GM12878 (cell line): ENCODE measurements around the gene BCAS4. TPM values are rescaled to one million over a fixed set of nuclear protein-coding genes. Genes with fewer than 3 reads are reported as not detected.
A peak's percentile ranks its signal among the peaks of the same experiment; 100 is the strongest.

Source experiments
- ATAC-seq: fragments of 200-7000 bp; cut with Tn5 transposase; 3 replicates; pipeline ENCODE4 v1.9.1; 2020; ENCODE audit warnings: mild to moderate bottlenecking, moderate library complexity
- BruUV-seq: library from RNA; stranded (reverse); fragments of 400-500 nt; replicated peaks from 2 replicates; lab custom pipeline; 2021; lab: Mats Ljungman, UMichigan
- CTCF ChIA-PET: fragments of 300-600 bp; sonication (Branson Sonifier 250); formaldehyde crosslinking; extraction: SDS; loops from one replicate; lab custom pipeline; 2021; ENCODE audit warnings: inconsistent platforms; lab: Yijun Ruan, JAX
- POLR2A ChIA-PET: fragments of 350-600 bp; formaldehyde crosslinking; extraction: SDS; loops from one replicate; lab custom pipeline; 2021; ENCODE audit warnings: inconsistent platforms; lab: Charles Lee
- RAD21 ChIA-PET: fragments of 300-600 bp; sonication (Branson Sonifier 250); formaldehyde crosslinking; loops from one replicate; lab custom pipeline; 2023; ENCODE audit warnings: antibody characterized with exemption; ENCODE audit not compliant: unreplicated experiment; lab: Charles Lee
- SMC1A ChIA-PET: fragments of 300-600 bp; sonication (Branson Sonifier 250); formaldehyde crosslinking; loops from one replicate; lab custom pipeline; 2023; ENCODE audit not compliant: unreplicated experiment, uncharacterized antibody; lab: Charles Lee
- DNase-seq: peaks from one replicate; pipeline ENCODE4 v3.0.0-alpha.2; 2011; ENCODE audit warnings: low read depth, low spot score
- FAIRE-seq: peaks from 3 replicates; lab custom pipeline; 2011; peaks lifted over from hg19 to GRCh38; lab: Jason Lieb, UNC
- H2AFZ ChIP-seq: 2 replicates; pipeline ENCODE4 v1.6.0; 2011; ENCODE audit warnings: low read depth, low read length, control low read depth; ENCODE audit not compliant: control insufficient read depth
- H3K27ac ChIP-seq: 2 replicates; pipeline ENCODE4 v1.5.1; 2011; ENCODE audit warnings: control low read depth; ENCODE audit not compliant: control insufficient read depth, insufficient read depth
- H3K27me3 ChIP-seq, 2 experiments: replicated peaks in 1 of 2; 2 replicates each; pipeline versions ENCODE4 v1.6.0 to v1.6.1; 2011; ENCODE audit warnings: low read length in 1 of 2; ENCODE audit not compliant: control insufficient read depth in 2 of 2, insufficient read depth in 2 of 2
- H3K36me3 ChIP-seq, 2 experiments: 2 replicates each; pipeline ENCODE4 v1.5.1; 2011; ENCODE audit warnings: low read length in 1 of 2; ENCODE audit not compliant: control insufficient read depth in 2 of 2, insufficient read depth in 2 of 2
- H3K4me1 ChIP-seq: 2 replicates; pipeline ENCODE4 v1.6.1; 2011; ENCODE audit warnings: mild to moderate bottlenecking, low read length, moderate library complexity, mixed read lengths; ENCODE audit not compliant: control insufficient read depth, insufficient read depth
- H3K4me2 ChIP-seq: 2 replicates; pipeline ENCODE4 v1.6.0; 2011; ENCODE audit warnings: control low read depth; ENCODE audit not compliant: control insufficient read depth, insufficient read depth
- H3K4me3 ChIP-seq: fragments of 200-600 bp; sonication (generic); 2 replicates; pipeline ENCODE4 v1.5.1; 2016
- H3K79me2 ChIP-seq: 2 replicates; pipeline ENCODE4 v1.6.0; 2011; ENCODE audit warnings: low read length; ENCODE audit not compliant: control insufficient read depth, insufficient read depth
- H3K9ac ChIP-seq: 2 replicates; pipeline ENCODE4 v1.8.0; 2011; ENCODE audit warnings: low read length, control low read depth, mixed read lengths; ENCODE audit not compliant: control insufficient read depth, insufficient read depth
- H3K9me3 ChIP-seq: replicated peaks from 3 replicates; pipeline ENCODE4 v1.5.1; 2011; ENCODE audit warnings: mild to moderate bottlenecking, low read length; ENCODE audit not compliant: control insufficient read depth, insufficient read depth
- H4K20me1 ChIP-seq: 2 replicates; pipeline ENCODE4 v1.6.0; 2011; ENCODE audit not compliant: control insufficient read depth, insufficient read depth
- ATF2 ChIP-seq: IDR thresholded peaks from 2 replicates; pipeline ENCODE4 v1.6.1; 2012; ENCODE audit warnings: low read length, inconsistent platforms
- BCLAF1 ChIP-seq: fragments of 450-650 bp; IDR thresholded peaks from 2 replicates; pipeline ENCODE4 v1.6.1; 2017; ENCODE audit warnings: antibody characterized with exemption, mild to moderate bottlenecking, moderate library complexity
- CBX3 ChIP-seq: fragments of 200-600 bp; sonication (generic); IDR thresholded peaks from 2 replicates; pipeline ENCODE4 v1.6.1; 2016; ENCODE audit warnings: low read depth, borderline replicate concordance
- EED ChIP-seq: sonication (generic); IDR thresholded peaks from 2 replicates; pipeline ENCODE4 v1.6.1; 2016; ENCODE audit warnings: antibody characterized with exemption, low read depth
- ESRRA ChIP-seq: IDR thresholded peaks from 2 replicates; pipeline ENCODE4 v1.6.1; 2012; ENCODE audit warnings: mild to moderate bottlenecking, low read length, improper control_type of control experiment
- FOS ChIP-seq: IDR thresholded peaks from 3 replicates; pipeline ENCODE4 v1.6.1; 2011; ENCODE audit warnings: borderline replicate concordance; ENCODE audit not compliant: insufficient read length; ENCODE audit errors: extremely low read depth
- FOXK2 ChIP-seq: fragments of 450-650 bp; IDR thresholded peaks from 2 replicates; pipeline ENCODE4 v1.6.1; 2017; ENCODE audit warnings: mild to moderate bottlenecking, moderate library complexity
- HDAC2 ChIP-seq: fragments of 200-600 bp; sonication (generic); IDR thresholded peaks from 2 replicates; pipeline ENCODE4 v1.6.1; 2017
- IRF4 ChIP-seq: IDR thresholded peaks from 2 replicates; pipeline ENCODE4 v1.6.1; 2011; ENCODE audit warnings: low read depth, low read length
- JUND ChIP-seq: IDR thresholded peaks from 2 replicates; pipeline ENCODE4 v1.6.1; 2012; ENCODE audit warnings: low read depth, mild to moderate bottlenecking, low read length, improper control_type of control experiment, moderate library complexity
- KAT2A ChIP-seq: conservative IDR thresholded peaks from 2 replicates; pipeline ENCODE4 v1.6.1; 2011; ENCODE audit warnings: low read depth, low read length; ENCODE audit not compliant: control insufficient read depth
- KDM1A ChIP-seq: fragments of 200-600 bp; sonication (generic); IDR thresholded peaks from 2 replicates; pipeline ENCODE4 v1.6.1; 2016; ENCODE audit warnings: borderline replicate concordance
- NFXL1 ChIP-seq: fragments of 450-650 bp; IDR thresholded peaks from 2 replicates; pipeline ENCODE4 v1.6.1; 2017; ENCODE audit warnings: antibody characterized with exemption, mild to moderate bottlenecking, borderline replicate concordance
- NR2C1 ChIP-seq: fragments of 450-650 bp; IDR thresholded peaks from 2 replicates; pipeline ENCODE4 v1.6.1; 2017; ENCODE audit warnings: antibody characterized with exemption, mild to moderate bottlenecking, moderate library complexity
- RAD21 ChIP-seq: IDR thresholded peaks from 2 replicates; pipeline ENCODE4 v1.6.1; 2011; ENCODE audit warnings: mild to moderate bottlenecking, low read depth, low read length, moderate library complexity; ENCODE audit not compliant: insufficient read depth
- SIX5 ChIP-seq: IDR thresholded peaks from 2 replicates; pipeline ENCODE4 v1.6.1; 2011; ENCODE audit warnings: mild to moderate bottlenecking, low read depth, low read length, moderate library complexity; ENCODE audit not compliant: severe bottlenecking
- SMARCA5 ChIP-seq: fragments of 450-650 bp; IDR thresholded peaks from 2 replicates; pipeline ENCODE4 v1.6.1; 2017; ENCODE audit warnings: mild to moderate bottlenecking
- SRF ChIP-seq, 2 experiments: IDR thresholded peaks; 2 replicates each; pipeline ENCODE4 v1.6.1; 2011; ENCODE audit warnings: low read depth in 2 of 2, low read length in 2 of 2, mild to moderate bottlenecking in 1 of 2, moderate library complexity in 1 of 2
- SUZ12 ChIP-seq: fragments of 200-600 bp; sonication (generic); IDR thresholded peaks from one replicate; pipeline ENCODE4 v1.6.1; 2018; ENCODE audit warnings: antibody characterized with exemption, mild to moderate bottlenecking; ENCODE audit not compliant: unreplicated experiment
- TBL1XR1 ChIP-seq: IDR thresholded peaks from 2 replicates; pipeline ENCODE4 v1.6.1; 2012; ENCODE audit warnings: low read depth, low read length, improper control_type of control experiment
- TCF7 ChIP-seq: IDR thresholded peaks from 2 replicates; pipeline ENCODE4 v1.6.1; 2014; ENCODE audit warnings: antibody characterized with exemption, borderline replicate concordance
- ZBED1 ChIP-seq: IDR thresholded peaks from 2 replicates; pipeline ENCODE4 v1.6.1; 2016; ENCODE audit warnings: borderline replicate concordance
- WGBS: methylation state at CpG from one replicate; pipeline ENCODE4 v1.1.6; 2016; ENCODE audit warnings: low lambda C conversion rate; ENCODE audit not compliant: insufficient replicate concordance, insufficient coverage; ENCODE audit errors: missing lambda C conversion rate; 5-methylcytosine and 5-hydroxymethylcytosine counted together
- in situ Hi-C: fragments of 300-500 bp; cut with MboI; formaldehyde crosslinking; loops from 9 replicates; pipeline ENCODE4 v1.14.3; 2018; ENCODE audit warnings: mixed read lengths
- intact Hi-C: fragments of 100-400 bp; cut with micrococcal nuclease; formaldehyde crosslinking; loops from one replicate; pipeline ENCODE4 v1.14.2; 2022; ENCODE audit not compliant: unreplicated experiment
- polyA plus RNA-seq, 11 experiments: library from polyadenylated mRNA; depleted of rRNA in 4 of 11; unstranded in 6 of 11; stranded (reverse) in 5 of 11; fragments of >200 nt; fragmentation: Nextera tagmentation in 4 of 11; fragmentation: Illumina TruSeq in 1 of 11; extraction: Ambion mirVana in 4 of 11; extraction: Trizol in 1 of 11; gene quantifications; 1 replicate in 1 of 11; 2 replicates in 10 of 11; pipeline versions ENCODE4 v1.2.1 to v1.2.3, GENCODE V29; 2011 to 2016; ENCODE audit warnings: inconsistent platforms in 2 of 11, missing spikeins in 2 of 11, low read depth in 1 of 11
- total RNA-seq, 4 experiments: library from RNA; depleted of rRNA in 3 of 4; stranded (reverse); fragments of >200 nt in 3 of 4; fragmentation: Illumina TruSeq in 1 of 4; extraction: Trizol in 1 of 4; gene quantifications; 2 replicates each; pipeline versions ENCODE4 v1.2.1 to v1.2.3, GENCODE V29; 2013 to 2021

Gene BCAS4
- total and polyA plus RNA-seq, 10 of the 15 experiments (the other 5 are each of a cell fraction or from before 2014, with no cell fraction given), result 14.8 to 214 (median 65.3) TPM

- ATAC-seq (peak; percentile 96), FAIRE-seq (peak; percentile 64), DNase-seq (peak; percentile 83)
- Histone ChIP-seq H4K20me1 (no peaks in the 10 kb centered on the region), H3K4me1 (peaks cover 50% of the 10 kb centered on the region), H3K27me3 (no peaks in the 10 kb centered on the region), H3K4me2 (peak overlapping the region; percentile 48), H3K4me3 (no peak overlapping the region; the same call in 1 of the 2 replicates), H3K9ac (peak overlapping the region; percentile 63), H2AFZ (no peak overlapping the region), H3K27ac (peak overlapping the region; percentile 96), H3K9me3 (no peaks in the 10 kb centered on the region), H3K79me2 (peaks cover 4% of the 10 kb centered on the region), H3K36me3 (peaks cover 7 to 13% of the 10 kb centered on the region in 2 experiments)
- ChIA-PET RAD21 (interaction anchor here (0.7 to 2.2 kb wide), 7 partner anchors 22 to 84 kb away, joined by 3 to 11 read pairs (median 6); partner anchors contain the start of gene BCAS4), POLR2A (interaction anchor here (1.0 to 1.1 kb wide), 3 partner anchors 23 to 87 kb away, joined by 3 to 5 read pairs (median 4); partner anchors contain the start of gene ADNP), CTCF (interaction anchor here (0.9 to 3.2 kb wide), 7 partner anchors 13 to 143 kb away, joined by 3 to 12 read pairs (median 5); partner anchors contain the start of gene BCAS4), SMC1A (interaction anchor here (0.6 to 3.3 kb wide), 8 partner anchors 9 to 251 kb away, joined by 3 to 12 read pairs (median 4); partner anchors contain the start of gene BCAS4)
- in situ Hi-C loops (no loop called here), intact Hi-C loops (loop anchor here (1.0 to 2.0 kb wide), 2 partner anchors 26 to 50 kb away; partner anchors contain the start of gene BCAS4)
- BruUV-seq, result no TSS peak
- 0% methylated on average over 9 of the region's 9 CpGs for WGBS
- TF ChIP-seq RAD21 (peak; percentile 33), ZBED1 (peak; percentile 88; the same call in 1 of the 2 replicates), ATF2 (peak; percentile 43; the same call in 1 of the 2 replicates), TBL1XR1 (no peak; the same call in 1 of the 2 replicates), KAT2A (no peak), SRF (IDR thresholded peaks at IDR 0.05; ENCODE audit: low read depth in 2 of 2, low read length in 2 of 2) (peak; percentile 15 to 85; a peak in 2 of 4 replicates), SUZ12 (no peak), SMARCA5 (peak; percentile 85; the same call in 1 of the 2 replicates), JUND (peak; percentile 86; the same call in 1 of the 2 replicates), BCLAF1 (no peak), HDAC2 (no peak), FOXK2 (no peak; the same call in 1 of the 2 replicates), TCF7 (no peak), KDM1A (no peak), ESRRA (no peak), NR2C1 (no peak), NFXL1 (no peak), IRF4 (peak; percentile 97), SIX5 (no peak), FOS (no peak), CBX3 (no peak), EED (peak; percentile 92)
Measured at GRCh38 chr20:50844430-50845100, 49.7 kb downstream of the BCAS4 start.
